ENCODE measurements around the gene CUL9. TPM values are rescaled to one million over a fixed set of nuclear protein-coding genes. Genes with fewer than 3 reads are reported as not detected.

The CUL9 gene
- total and polyA plus RNA-seq, 2 experiments from 2014 or later = 2.6 to 11.3 TPM

- Mint-ChIP-seq H3K27ac (no peak overlapping the region), H3K27me3 (ENCODE audit: insufficient read depth, low read depth, poor library complexity) (peaks cover 2% of the 10 kb centered on the region), H3K9me3 (no peaks in the 10 kb centered on the region), H3K36me3 (ENCODE audit: low read depth) (no peaks in the 10 kb centered on the region; the same call in 2 of the 3 replicates), H3K4me1 (peaks cover 3% of the 10 kb centered on the region), H3K4me3 (no peak overlapping the region)
- Histone ChIP-seq H3K27me3 (ENCODE audit: insufficient read depth) (no peaks in the 10 kb centered on the region), H3K36me3 (ENCODE audit: insufficient read depth) (no peaks in the 10 kb centered on the region), H3K27ac (ENCODE audit: low read depth) (no peak overlapping the region), H3F3A (replicated peaks; ENCODE audit: low read depth) (no peaks in the 10 kb centered on the region), H3K9me2 (ENCODE audit: insufficient read depth) (no peaks in the 10 kb centered on the region), H3K4me1 (ENCODE audit: insufficient read depth) (no peaks in the 10 kb centered on the region), H4K20me1 (replicated peaks; ENCODE audit: insufficient read depth) (no peaks in the 10 kb centered on the region), H2AFZ (no peak overlapping the region), H3K4me3 (no peak overlapping the region), H3K4me2 (no peak overlapping the region), H3K79me2 (replicated peaks; ENCODE audit: insufficient read depth) (no peaks in the 10 kb centered on the region)
- peak; percentile 63 for ATAC-seq
- DNase-seq (ENCODE audit: low spot score) = no peak
- TF ChIP-seq NANOG (IDR thresholded peaks at IDR 0.05; ENCODE audit: borderline replicate concordance) = no peak
- peak; percentile 14 to 50; a peak in 2 of 4 replicates for TF ChIP-seq CTCF (conservative IDR thresholded peaks at IDR 0.05; ENCODE audit: low read depth in 2 of 2)
Measured at GRCh38 chr6:43211955-43212354, 30.0 kb downstream of the CUL9 start.

GRCh38 chr6:43213431-43213830, 31.4 kb downstream of the CUL9 start:
- no peak overlapping the region for H3K4me2 ChIP-seq
- ATAC-seq = no peak
- Mint-ChIP-seq H3K4me3 (no peak overlapping the region), H3K36me3 (ENCODE audit: low read depth) (no peaks in the 10 kb centered on the region; the same call in 2 of the 3 replicates), H3K27ac (no peak overlapping the region), H3K27me3 (ENCODE audit: insufficient read depth, low read depth, poor library complexity) (peaks cover 4% of the 10 kb centered on the region), H3K9me3 (no peaks in the 10 kb centered on the region), H3K4me1 (peaks cover 7% of the 10 kb centered on the region)
- no peaks in the 10 kb centered on the region for H3K9me2 ChIP-seq (ENCODE audit: insufficient read depth)
- H3K4me1 ChIP-seq (ENCODE audit: insufficient read depth) = peaks cover 4% of the 10 kb centered on the region; the same call in 1 of the 2 replicates
- no peak for DNase-seq (ENCODE audit: low spot score)
- H3K27ac ChIP-seq (ENCODE audit: low read depth) = no peak overlapping the region
- H2AFZ ChIP-seq = no peak overlapping the region
- H4K20me1 ChIP-seq (replicated peaks; ENCODE audit: insufficient read depth) = no peaks in the 10 kb centered on the region
- H3K36me3 ChIP-seq (ENCODE audit: insufficient read depth) = no peaks in the 10 kb centered on the region
- no peak overlapping the region for H3K4me3 ChIP-seq
- H3K27me3 ChIP-seq (ENCODE audit: insufficient read depth) = no peaks in the 10 kb centered on the region
- H3F3A ChIP-seq (replicated peaks; ENCODE audit: low read depth) = no peaks in the 10 kb centered on the region
- H3K79me2 ChIP-seq (replicated peaks; ENCODE audit: insufficient read depth) = no peaks in the 10 kb centered on the region
- no peak for TF ChIP-seq STAT1 (IDR thresholded peaks at IDR 0.05; ENCODE audit: unreplicated experiment)
- TF ChIP-seq ZNF462 (CRISPR knock-in tag; IDR thresholded peaks at IDR 0.05) = no peak
- TF ChIP-seq ETS1 (IDR thresholded peaks at IDR 0.05) = no peak
- no peak for TF ChIP-seq EZH2phosphoT487 (IDR thresholded peaks at IDR 0.05; ENCODE audit: unreplicated experiment)
- no peak for TF ChIP-seq NANOG (IDR thresholded peaks at IDR 0.05; ENCODE audit: borderline replicate concordance)
- no peak for TF ChIP-seq ZNF331 (CRISPR knock-in tag; IDR thresholded peaks at IDR 0.05; ENCODE audit: low read depth)
- TF ChIP-seq ZNF114 (CRISPR knock-in tag; IDR thresholded peaks at IDR 0.05) = no peak
- TF ChIP-seq CTCF (conservative IDR thresholded peaks at IDR 0.05; ENCODE audit: low read depth in 2 of 2) = no peak
- no peak for TF ChIP-seq POLR2AphosphoS5 (IDR thresholded peaks at IDR 0.05; ENCODE audit: low read depth)
